Stimulated activated CD4-positive, alpha-beta T cell treated with anti-CD3 and anti-CD28 coated beads, Interleukin-2, amount 100 ng/mL, for 4 hours (primary cell): ENCODE data around the gene GJC2.
"Not testable (repeated sequence)": the region's sequence is repeated elsewhere in the genome, so short reads cannot be mapped to it uniquely, and the experiment has no call there.

Experiments
- DNase-seq: peaks from one replicate; pipeline ENCODE4 v3.0.0-alpha.2; 2020; ENCODE audit warnings: low read depth

Gene GJC2

DNA sequence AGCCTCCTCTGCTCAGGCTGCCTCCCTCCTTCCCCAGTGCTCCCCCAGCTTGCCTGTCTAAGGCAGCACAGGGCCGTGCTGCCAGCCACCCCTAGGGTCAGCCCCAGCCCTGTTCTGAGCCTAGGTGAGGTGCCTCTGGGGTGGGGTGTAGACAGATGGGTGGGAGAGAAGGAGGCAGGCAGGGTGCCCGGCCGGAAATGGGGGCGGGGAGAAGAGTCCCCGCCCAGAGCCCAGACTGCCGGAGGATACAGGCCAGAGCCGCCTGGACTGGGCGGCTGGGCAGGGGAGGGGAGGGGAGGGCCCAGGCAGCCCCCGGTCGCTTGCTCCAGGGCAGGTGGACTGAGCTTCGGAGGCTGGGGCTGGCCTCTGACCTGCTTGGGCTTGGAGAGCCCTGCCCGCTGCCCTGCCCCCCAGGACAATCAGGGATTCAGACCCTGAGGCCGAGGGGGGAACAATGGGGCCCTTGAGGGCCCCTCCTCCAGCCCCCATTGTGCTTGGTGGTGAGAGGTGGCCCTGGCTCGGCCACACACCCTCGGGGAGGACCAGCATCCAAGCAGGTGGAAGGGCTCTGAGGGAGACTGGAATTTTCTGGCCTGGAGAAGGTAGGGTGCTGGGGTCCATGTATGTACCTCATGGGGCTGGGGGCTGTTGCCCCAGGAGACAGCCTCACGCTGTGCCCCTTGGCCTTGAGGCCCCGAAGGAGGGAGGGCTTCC, at the start of gene GJC2:
Gene GJC2, plus strand, starts transcription at position 525 of the 714 bp plus-strand sequence. CDS start 7,829 bp downstream, outside the sequence.
- no peak for DNase-seq

DNA sequence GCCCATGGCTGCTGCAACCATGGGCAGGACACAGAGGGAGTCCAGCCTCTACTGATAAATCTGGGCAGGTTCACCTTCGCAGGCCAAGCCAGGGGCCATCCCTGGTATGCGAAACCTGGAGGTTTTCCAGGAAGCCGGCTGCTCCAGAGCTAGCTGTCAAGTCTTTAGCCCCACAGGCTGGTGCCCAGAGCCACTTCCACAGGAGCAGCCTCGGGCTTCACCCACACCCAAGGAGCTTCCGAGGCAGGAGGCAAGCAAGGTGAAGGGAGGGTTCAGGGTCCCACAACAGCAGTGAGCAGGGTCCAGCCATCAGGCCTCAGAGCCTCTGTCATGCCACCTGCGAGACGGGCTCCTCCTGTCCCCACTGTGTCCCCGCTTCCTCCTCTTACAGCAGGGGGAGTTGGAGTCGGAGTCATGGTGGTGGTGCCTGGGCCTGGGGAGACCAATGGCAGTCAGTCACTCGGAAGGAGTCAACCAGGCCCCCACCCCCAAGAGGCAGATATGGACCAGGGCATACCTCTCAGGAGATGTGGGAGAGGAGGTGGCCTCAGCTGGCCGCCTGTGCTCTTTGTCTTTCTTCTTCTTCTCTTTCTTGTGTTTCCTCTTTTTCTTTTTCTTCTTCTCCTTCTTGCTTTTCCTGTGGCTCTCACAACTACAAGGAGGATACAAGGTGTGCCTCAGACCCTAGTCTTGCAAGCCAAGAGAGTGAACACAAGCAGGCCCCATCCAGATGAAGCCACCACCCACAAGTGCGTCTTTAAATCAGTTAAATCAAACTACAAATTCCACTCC, 48.7 kb upstream of the GJC2 start:
- DNase-seq = no peak

DNA sequence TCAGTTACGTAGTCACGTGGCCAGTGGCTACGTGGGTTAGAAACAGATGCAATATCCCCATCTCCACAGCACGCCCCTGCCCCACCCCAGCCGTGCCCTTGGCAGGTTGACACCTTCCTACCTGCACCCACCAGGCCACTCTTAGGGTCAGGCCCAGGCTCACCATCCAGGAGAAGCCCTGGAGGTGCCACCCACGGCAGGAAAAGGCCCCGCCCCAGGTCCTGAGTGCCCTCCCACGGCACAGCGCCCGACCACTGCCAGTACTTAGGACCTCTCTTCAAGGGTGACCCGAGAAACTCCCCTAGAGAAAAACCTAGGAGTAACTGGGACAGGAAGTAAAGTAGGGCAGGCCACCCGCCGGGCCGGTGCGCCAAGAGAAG, 48.1 kb upstream of the GJC2 start:
- DNase-seq = no peak

DNA sequence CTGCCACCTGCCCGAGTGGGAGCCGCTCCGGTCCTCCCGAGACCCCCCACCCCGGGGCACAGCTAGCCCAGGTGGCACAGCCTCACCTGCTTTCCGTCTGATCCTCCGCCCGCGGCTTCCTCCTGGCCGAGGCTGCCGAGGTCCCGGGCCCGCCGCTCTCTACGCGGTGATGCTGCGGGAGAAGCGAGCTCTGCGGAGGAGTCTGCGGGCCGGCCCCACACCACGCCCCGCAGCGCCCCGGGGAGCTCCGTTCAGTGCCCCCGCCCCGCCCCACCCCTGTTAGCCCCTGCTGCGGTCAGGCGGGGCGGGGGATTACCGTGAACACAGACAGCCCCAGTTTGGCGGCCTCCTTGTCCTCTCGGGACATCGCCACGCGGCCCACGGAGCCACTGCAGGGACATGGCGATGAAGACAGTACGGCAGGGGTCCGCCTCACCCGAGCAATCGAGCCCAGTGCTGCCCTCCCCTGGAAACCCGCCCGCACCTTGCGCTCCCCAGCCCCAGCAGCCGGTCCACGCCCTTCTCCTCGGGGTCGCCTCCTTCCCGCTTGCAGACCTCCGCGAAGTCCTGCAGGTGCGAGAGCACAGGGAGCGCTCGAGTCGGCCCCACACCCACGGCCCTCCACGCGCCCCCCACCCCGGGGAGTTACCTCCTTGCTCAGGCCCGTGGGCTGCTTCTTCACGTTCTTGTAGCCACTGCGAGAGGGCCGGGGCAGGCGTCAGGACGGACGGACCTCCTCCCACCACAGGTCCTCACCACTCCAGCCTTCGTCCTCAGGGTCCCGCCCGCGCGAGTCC, 47.5 kb upstream of the GJC2 start:
- peak; percentile 38 for DNase-seq

DNA sequence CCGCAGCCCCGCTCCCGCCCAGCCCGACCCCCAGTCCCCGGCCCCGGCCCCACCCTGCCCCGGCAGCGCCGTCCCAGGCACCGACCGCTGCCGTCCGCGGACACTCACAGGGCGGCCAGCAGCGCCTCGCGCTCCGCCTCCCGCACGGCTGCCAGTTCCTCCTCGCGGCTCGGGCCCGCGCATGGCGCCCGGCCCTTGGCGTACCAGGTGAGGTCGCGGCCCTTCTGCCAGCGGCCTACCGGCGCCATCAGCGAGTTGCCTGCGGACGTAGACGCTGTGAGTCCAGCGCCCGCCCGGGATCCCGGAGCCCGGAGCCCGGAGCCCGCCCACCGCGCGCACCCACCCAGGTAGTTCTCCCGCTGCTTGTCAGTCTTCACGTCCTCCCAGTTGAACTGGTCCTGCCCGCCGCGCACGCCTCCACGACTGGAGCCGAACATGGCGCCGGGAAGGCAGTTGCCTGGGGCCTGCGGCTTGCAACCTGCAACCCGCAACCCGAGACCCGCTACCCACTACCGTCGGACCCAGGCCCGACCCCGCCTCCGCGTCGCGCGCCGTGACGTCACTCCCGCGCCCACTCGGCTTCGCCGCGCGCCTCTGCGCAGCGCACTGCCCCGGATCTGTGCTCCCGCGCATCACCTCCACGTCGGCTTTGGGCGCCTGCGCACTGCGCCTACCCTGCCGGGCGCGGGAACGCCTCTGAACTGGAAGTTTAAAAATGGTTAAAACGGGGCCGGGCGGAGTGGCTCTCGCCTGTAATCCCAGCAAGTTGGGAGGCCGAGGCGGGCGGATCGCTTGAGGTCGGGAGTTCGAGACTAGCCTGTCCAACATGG, 46.7 kb upstream of the GJC2 start, which contains the start of gene C1orf35:
Gene C1orf35, minus strand, starts transcription at position 535 of the 830 bp plus-strand sequence. Its CDS starts 98 bp downstream, at position 437.
- DNase-seq = peak; percentile 90

DNA sequence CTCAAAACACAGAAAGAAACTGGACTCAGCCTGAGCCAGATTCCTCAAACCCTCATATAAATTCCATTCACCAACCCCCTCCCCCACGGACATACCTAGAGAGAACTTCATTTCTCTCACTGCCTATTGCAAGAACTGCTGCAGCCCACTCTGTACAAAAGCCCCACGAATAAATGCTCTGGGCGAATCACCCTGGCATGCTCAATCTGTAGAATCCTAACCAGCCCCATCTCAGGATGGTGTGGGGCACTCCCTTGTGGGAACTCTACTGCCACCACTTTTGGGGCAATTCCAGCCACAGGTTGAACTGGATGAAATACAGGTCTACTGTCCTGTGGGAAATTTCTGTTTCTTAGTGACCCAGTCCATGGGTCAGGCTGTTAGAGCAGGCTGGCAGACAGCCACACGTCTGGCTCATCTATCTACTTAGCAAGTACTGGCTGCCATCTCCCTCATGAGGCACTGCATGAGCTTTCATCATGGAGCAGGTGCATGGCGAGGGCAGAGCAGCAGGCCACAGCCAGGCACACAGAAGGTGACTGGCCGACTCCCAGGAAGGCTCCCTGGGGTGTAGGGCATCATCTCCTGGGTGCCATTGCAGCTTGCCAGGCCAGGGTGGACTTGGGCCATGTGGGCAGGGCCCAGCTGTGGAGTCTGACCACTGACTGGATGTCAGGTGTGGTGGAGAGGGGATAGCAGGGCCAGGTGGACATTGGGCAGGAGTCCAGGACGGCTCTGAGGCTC, 45.0 kb upstream of the GJC2 start:
- no peak for DNase-seq

DNA sequence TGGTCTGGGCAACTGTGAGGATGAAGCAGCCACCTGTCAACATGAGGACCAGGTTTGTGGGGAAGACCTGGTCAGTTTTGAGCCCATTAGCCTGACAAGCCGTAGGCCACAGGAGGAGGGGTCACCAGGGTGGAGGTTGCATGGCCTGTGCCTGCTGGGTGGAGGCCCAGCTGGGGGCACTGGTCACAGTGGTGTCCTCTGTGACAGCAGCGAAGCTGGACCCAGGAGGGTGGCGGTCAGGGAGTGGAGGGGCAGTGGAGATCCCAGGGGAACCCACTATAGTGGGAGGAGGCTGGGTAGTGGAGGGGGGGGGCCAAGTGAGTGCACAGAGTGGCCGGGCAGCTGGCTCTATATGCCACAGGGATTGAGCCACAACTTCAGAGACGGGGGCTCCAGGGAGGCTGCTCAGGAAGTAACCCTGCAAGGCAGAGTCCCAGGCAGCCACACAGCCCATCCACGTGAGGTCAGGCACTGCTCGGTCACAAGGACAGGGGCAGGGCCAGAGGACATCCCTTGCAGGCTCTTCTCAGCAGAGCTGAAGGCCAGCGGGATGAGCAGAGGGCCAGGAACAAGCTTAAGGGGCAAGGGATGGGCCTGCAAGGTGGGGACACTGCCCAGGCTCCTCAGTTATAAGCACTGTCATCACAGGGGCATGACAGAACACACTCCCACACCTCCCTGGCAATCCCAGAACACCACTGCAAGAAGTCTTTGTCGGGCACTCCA, 44.3 kb upstream of the GJC2 start:
- no peak for DNase-seq

DNA sequence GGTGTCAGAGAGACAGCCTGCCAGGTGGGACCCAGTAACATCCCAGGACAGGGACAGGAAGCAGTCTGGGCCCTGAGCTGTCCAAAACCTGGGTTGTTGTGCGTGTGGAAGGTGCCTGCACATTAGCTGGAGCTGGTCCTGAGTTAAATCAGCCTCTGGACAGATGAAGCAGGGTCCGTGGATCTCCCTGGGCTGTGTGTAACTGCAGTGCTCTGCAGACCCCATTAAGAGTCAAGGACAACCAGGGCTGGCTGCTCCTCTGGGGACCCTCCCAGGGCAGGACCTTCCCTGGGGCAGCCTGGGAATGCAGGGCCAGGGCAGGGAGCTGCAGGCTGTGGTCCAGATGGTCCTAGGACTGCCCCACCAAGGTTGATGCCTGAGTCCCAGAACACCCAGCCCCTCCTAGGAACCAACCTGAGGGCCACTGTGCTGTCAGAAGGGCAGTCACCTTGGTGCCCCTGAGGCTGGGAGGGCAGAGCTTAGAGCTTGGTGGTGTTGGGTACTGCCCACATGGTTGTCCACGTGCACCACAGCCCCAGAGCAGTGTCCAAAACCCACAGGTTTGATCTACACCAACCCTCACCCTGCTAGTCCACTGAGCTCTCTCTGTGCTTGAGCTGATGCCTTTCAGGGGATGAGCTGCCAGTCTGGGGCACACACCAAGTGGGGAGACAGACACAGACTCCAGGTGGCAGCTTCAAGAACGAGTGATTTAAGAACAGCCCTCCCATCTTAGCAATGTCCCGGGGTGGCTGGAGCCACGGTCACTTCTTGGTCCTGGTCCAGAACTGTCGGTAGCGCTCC, 43.5 kb upstream of the GJC2 start:
- no peak for DNase-seq

DNA sequence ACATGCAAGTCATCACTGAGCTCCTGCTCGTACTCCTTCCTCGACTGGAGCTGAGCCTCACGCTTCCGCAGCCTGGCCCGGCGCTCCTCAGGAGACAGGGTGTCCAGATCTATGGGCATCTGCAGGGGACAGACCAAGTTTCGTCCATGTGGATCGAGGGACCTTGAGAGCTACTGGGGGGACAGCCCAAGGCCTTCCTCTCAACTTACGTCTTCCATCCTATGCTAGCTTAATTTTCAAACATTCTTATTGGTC, 43.0 kb upstream of the GJC2 start:
- no peak for DNase-seq

DNA sequence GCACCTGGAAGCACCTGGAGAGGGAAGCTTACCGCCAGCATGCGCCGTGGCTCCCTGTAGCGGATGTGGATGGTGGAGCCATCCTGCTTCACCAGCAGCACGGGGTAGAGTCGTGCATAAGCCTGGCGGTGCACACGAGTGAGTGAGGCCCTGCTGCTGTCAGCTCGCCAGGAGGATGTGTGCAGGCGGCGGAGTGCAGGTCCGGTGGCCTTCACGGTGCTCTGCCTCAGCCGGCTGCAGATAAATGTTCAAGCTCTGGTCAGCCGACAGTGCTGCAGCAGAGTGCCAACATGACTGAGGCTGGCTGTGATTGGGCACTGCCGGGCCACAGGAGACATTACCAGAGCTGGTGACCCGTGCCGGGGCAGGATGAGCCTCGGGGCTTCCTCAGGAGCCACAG, 42.1 kb upstream of the GJC2 start:
- no peak for DNase-seq

DNA sequence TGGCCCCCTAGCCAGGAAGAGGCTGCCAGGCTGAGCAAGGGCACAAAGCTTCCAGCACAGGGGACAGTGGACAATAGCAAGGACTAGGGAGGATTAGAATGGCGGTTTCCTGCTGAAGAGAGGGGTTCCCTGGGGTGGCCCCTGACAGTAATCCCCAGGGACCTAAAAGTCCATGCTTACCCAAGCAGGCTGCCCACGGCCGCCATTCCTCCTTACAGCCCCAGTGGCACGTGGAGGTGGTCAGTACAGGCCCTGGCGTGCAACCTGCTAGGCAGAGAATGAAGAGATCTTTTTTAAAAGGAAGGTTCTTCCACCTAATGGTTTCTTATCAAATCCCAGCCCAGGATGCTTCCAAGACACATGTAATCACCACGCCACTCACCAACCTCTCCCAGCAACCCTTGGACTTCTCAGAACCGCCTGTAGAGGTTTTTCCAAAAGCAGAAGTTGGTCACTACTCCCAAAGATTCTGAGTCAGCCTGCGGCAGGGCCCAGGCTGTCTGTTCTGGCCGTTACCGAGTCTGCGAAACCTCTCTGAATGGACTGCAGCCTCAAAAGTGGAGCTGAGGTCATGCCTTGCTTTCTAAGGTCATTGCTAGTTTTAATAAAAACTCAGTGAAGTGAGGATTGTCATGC, 41.6 kb upstream of the GJC2 start:
- DNase-seq = no peak

DNA sequence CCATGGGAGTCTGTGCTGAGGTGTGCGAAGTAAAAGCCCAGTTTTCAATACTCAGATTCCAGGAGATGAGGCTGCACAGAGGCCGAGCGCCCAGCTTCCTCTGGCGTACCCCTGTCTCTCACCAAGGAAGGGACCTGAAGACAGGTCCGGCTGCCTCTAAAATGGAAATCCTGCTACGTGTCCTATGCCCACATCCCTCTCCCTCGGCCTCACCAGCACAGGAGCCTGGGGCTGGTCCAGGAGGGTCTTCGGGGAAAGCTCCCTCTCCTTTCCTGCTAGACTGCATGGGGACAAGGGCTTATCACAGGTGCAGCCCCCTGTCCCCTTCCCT, 41.0 kb upstream of the GJC2 start:
- no peak for DNase-seq

DNA sequence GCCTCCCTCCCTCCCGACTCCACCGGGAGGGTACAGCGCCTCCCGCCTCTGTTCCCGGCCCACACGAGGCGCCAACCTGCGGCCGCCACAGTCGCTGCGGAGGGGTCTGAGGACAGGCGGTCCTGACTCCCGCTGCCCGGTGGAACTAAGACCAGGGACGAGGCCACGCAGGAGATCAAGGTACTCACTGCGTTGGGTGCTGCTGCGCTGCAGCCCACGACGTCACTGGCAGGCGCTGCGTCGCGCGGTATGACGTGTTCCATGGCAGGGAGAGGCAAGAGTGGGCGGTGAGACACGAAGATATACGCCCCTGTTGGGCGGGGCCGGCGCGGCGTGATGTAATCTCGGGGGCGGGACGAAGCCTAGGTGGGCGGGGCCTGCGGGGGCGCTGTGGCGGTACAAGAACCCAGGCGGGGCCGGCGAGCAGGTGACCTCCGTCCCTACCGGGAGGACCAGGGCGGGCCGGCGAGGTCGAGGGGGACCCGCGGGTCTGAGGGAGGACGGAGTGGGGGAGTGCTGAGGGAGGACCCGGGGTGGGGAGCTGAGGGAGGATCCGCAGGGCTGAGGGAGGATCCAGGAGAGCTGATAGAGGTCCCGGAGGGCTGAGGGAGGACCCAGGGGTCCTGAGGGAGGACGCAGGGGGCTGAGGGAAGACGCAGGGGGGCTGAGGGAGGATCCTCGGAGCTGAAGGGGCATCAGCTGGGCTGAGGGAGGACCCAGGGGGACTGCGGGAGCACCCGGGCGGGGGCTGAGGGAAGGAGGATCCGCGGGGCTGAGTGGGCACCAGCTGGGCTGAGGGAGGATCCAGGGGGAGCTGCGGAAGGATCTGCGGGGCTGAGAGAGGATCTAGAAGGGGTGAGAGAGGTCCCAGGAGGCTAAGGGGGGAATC, 40.4 kb upstream of the GJC2 start, which contains the start of gene MRPL55:
Gene MRPL55, minus strand, starts transcription at position 227 of the 889 bp plus-strand sequence. CDS start 1,039 bp downstream, outside the sequence.
- DNase-seq = peak; percentile 97

DNA sequence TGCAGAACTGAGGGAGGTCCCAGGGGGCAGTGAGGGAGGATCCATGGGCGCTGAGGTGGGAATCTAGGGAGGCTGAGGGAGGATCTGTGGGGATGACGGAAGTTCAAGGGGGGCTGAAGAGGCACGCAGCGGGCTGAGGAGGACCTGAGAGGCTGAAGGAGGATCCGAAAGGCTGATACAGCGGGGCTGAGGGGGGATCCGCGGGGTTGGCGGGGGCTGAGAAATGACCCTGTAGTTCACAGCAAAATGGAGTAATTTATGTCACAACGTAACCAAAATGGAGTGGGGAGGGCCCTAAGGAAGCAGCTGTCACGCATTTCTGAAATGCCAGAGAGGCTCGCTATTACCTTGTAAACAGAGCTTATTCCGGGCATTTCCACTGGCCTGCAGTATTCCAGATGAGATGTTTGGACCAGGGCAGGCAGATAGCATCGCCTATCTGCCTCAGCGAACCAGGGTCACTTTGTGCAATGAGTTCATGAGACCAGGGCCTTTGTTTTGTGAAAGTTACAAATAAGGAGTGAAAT, 39.7 kb upstream of the GJC2 start:
- DNase-seq = no peak

DNA sequence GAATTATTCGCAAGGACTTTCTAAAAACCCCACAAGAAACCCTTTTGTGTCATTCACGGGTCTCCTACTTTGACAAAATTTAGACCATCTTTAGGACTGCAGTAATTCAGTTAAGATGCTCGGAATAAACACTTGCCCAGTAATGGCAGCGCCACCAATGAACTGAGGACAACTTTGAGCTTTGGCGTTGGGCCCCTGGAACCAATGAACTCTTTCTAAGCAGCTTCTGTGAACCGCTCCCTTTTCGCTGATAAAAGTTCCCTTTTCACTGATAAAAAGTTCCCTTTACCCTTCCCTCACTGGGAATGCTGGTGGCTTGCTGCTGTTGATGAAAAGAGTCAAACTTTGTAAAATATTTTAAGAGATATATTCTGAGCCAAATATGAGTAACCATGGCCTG, 39.2 kb upstream of the GJC2 start:
- no peak for DNase-seq

DNA sequence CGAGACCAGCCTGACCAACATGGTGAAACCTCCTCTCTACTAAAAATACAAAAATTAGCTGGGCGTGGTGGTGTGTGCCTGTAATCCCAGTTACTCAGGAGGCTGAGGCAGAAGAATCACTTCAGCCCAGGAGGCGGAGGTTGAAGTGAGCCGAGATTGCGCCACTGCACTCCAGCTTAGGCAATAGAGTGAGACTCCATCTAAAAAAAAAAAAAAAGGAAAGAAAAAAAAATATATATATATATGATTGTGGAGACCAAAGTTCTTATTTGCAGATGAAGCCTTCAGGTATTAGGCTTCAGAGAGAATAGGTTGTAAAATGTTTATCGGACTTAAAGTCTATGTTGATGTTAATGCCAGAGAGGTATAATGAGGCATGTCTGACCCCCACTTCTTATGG, 38.4 kb upstream of the GJC2 start:
- DNase-seq = not testable (repeated sequence)

DNA sequence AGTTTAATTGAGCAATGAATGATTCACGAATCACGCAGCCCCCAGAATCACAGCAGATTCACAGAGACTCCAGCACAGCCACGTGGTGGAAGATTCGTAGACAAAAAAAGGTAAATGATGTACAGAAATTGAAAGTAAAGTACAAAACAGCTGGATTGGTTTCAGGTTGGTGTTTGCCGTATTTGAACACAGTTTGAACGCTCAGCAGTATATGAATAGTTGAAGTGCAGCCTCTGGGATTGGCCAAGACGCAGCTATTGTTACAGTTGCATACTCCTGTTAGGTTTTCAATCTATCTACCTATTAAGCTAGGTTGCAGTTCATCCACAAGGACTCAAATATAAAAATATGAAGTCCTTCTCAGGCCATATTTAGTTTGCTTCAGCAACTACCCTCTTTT, 37.6 kb upstream of the GJC2 start:
- no peak for DNase-seq

DNA sequence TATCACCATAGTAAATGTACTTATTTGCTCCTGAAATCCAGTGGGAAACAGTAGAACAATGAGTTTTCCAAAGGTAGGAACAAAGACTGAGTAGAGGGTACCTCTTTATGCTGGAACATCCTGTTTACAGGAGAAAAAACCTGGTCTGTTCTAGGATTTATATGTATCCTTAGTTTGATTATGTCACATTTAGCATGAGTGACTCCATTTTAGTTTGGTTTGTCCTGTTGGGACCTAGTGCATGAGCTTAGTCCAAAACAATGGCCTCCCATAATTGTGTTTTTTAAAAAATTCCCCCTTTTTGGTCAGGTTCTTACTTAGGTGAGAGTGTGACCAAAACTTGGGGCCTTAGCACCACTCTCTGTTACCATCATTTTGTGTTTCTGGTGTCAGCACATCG, 37.1 kb upstream of the GJC2 start:
- no peak for DNase-seq
